Testis (tissue), 2 donors: Measurements from ENCODE around the gene USP48.

Source experiments
- POLR2A ChIP-seq: fragments of 450-650 bp; IDR thresholded peaks from one replicate; pipeline ENCODE4 v1.6.1; 2017; ENCODE audit warnings: antibody characterized with exemption, mild to moderate bottlenecking, moderate library complexity
- TF ChIP-seq, protein P1 (sequence below), 3 experiments: fragments of 450-650 bp in 2 of 3; fragments of 200-600 bp in 1 of 3; sonication (generic) in 1 of 3; IDR thresholded peaks; one replicate each; pipeline ENCODE4 v1.5.1; 2016 to 2019; ENCODE audit warnings: antibody characterized with exemption in 3 of 3, mild to moderate bottlenecking in 2 of 3, moderate library complexity in 1 of 3

DNA sequence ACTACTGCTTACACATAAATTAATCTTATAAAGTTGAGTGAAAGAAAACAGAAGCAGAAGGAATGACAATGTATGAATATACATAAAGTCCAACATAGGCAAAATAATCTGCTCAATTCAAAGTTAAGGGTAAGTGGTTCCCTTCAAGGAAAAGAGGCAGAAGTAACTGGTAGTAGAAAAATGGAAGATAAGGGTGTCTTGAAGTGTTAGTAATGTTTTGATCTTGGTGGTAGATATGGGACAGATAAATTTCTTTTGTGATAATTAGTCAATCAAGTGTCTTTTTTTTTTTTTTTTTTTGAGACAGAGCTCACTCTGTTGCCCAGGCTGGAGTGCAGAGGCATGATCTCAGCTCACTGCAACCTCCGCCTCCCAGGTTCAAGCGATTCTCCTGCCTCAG, 12.7 kb downstream of the USP48 start:
- TF ChIP-seq, protein P1, sequence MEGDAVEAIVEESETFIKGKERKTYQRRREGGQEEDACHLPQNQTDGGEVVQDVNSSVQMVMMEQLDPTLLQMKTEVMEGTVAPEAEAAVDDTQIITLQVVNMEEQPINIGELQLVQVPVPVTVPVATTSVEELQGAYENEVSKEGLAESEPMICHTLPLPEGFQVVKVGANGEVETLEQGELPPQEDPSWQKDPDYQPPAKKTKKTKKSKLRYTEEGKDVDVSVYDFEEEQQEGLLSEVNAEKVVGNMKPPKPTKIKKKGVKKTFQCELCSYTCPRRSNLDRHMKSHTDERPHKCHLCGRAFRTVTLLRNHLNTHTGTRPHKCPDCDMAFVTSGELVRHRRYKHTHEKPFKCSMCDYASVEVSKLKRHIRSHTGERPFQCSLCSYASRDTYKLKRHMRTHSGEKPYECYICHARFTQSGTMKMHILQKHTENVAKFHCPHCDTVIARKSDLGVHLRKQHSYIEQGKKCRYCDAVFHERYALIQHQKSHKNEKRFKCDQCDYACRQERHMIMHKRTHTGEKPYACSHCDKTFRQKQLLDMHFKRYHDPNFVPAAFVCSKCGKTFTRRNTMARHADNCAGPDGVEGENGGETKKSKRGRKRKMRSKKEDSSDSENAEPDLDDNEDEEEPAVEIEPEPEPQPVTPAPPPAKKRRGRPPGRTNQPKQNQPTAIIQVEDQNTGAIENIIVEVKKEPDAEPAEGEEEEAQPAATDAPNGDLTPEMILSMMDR (IDR thresholded peaks at IDR 0.05) = no peak
- TF ChIP-seq POLR2A = no peak
